Heart left ventricle (tissue), 16 donors: Measurements from ENCODE around the gene ADAM19. TPM values are rescaled to one million over a fixed set of nuclear protein-coding genes. Genes with fewer than 3 reads are reported as not detected.

Experiments
- ATAC-seq, 4 donors: fragments of 200-7000 bp; cut with Tn5 transposase; one replicate each; pipeline ENCODE4 v1.9.1; 2020 to 2022; ENCODE audit warnings: moderate library complexity in 4 of 4, mild to moderate bottlenecking in 3 of 4, moderate number of reproducible peaks in 1 of 4
- DNase-seq, 5 donors: peaks; one replicate each; pipeline ENCODE4 v3.0.0-alpha.2; 2020
- H3K27ac ChIP-seq, 12 donors: fragments of 200-600 bp; sonication (generic) in 4 of 12; one replicate each; pipeline versions ENCODE4 v1.5.0 to v1.8.0; 2016 to 2022; ENCODE audit warnings: mild to moderate bottlenecking in 2 of 12
- H3K27me3 ChIP-seq, 9 donors: fragments of 200-600 bp; sonication (generic) in 2 of 9; one replicate each; pipeline versions ENCODE4 v1.5.1 to v1.8.0; 2016 to 2022; ENCODE audit warnings: mild to moderate bottlenecking in 3 of 9
- H3K36me3 ChIP-seq, 9 donors: fragments of 200-600 bp; sonication (generic) in 2 of 9; one replicate each; pipeline versions ENCODE4 v1.5.0 to v1.8.0; 2018 to 2022; ENCODE audit warnings: mild to moderate bottlenecking in 2 of 9
- H3K4me1 ChIP-seq, 12 donors: fragments of 200-600 bp; sonication (generic) in 4 of 12; one replicate each; pipeline versions ENCODE4 v1.5.0 to v1.8.0; 2016 to 2022; ENCODE audit warnings: mild to moderate bottlenecking in 3 of 12
- H3K4me3 ChIP-seq, 12 donors: fragments of 200-600 bp; sonication (generic) in 4 of 12; one replicate each; pipeline versions ENCODE4 v1.5.0 to v1.8.0; 2017 to 2022; ENCODE audit warnings: mild to moderate bottlenecking in 9 of 12, moderate library complexity in 4 of 12
- H3K9me3 ChIP-seq, 12 donors: fragments of 200-600 bp; sonication (generic) in 4 of 12; one replicate each; pipeline versions ENCODE4 v1.5.0 to v1.8.0; 2016 to 2022; ENCODE audit warnings: mild to moderate bottlenecking in 1 of 12
- CTCF ChIP-seq, 12 donors: fragments of 200-600 bp; sonication (generic) in 4 of 12; IDR thresholded peaks; one replicate each; pipeline versions ENCODE4 v1.5.0 to v1.8.0; 2018 to 2022; ENCODE audit warnings: antibody characterized with exemption in 12 of 12, mild to moderate bottlenecking in 5 of 12
- POLR2A ChIP-seq, 2 donors: fragments of 450-650 bp; IDR thresholded peaks; one replicate each; pipeline ENCODE4 v1.6.1; 2017; ENCODE audit warnings: antibody characterized with exemption in 2 of 2, mild to moderate bottlenecking in 2 of 2, moderate library complexity in 2 of 2
- WGBS, 4 donors: extraction: QIAGEN DNeasy Blood & Tissue Kit in 2 of 4; methylation state at CpG; one replicate each; pipeline versions ENCODE4 v1.1.5 to v1.1.7; 2013 to 2018; 5-methylcytosine and 5-hydroxymethylcytosine counted together
- intact Hi-C, 10 donors: fragments of 100-400 bp; cut with DNase I; formaldehyde crosslinking; loops; one replicate each; pipeline versions ENCODE4 v1.11.1 to v1.14.2; 2022
- polyA plus RNA-seq, 2 donors: library from polyadenylated mRNA; stranded (reverse); fragments of 200-250 nt; gene quantifications; one replicate each; pipeline ENCODE4 v1.2.3, GENCODE V29; 2013
- total RNA-seq, 9 donors: library from RNA; depleted of rRNA in 2 of 9; stranded (reverse); fragments of >200 nt in 2 of 9; fragmentation: NEBNext Ultra II Directional in 3 of 9; extraction: Animal tissue kit (Norgen Biotek cat#: 25700) in 3 of 9; gene quantifications; one replicate each; pipeline versions ENCODE4 v1.1.0 to v1.2.4, GENCODE V29; 2016 to 2023
- donor health status: ischemic (EF 13 %, LVEDD 7.1; RV severe dilation, severe dysfunction).
- donor health status: healthy with polysubstance abuse.
- donor health status: DM: no; HTN: yes; CAD: no.
- donor health status: DM: no; HTN: no; CAD: no.
- donor health status: ischemic (EF 25% LVEDD 6.9; RV normal size, moderate dysfunction).
- donor health status: ischemic (EF 25% LVEDD 5.7; RV mildly dilated, moderate dysfunction).
- donor health status: healthy.
- donor health status: DM: yes; HTN: yes; CAD: no.
- donor health status: ischemic (EF 35%, LVEDD 5.7; RV mildly dilated, moderate dysfunction).
- donor health status: nonischemic (EF 11% LVEDD 7.7; RV severe dilation, severe dysfunction).
- donor health status: DM: yes; HTN: yes; CAD: no.
- donor health status: PGD.
- donor health status: ischemic (EF 29% LVEDD 5.4; RV normal size, mild dysfunction).
- donor health status: nonischemic (EF 23%, LVEDD 6.1; RV moderate dilation, normal function).

The ADAM19 gene
- total and polyA plus RNA-seq, 11 donors: 6.5 to 47.6 (median 19.0) TPM

GRCh38 chr5:157547941-157548512 is 27.5 kb downstream of the ADAM19 start:
- WGBS, 4 donors: 47 to 60% (median 53%) methylated on average over 3 of the region's 3 CpGs
- DNase-seq: no peak
- Histone ChIP-seq H3K9me3 (no peaks in the 10 kb centered on the region), H3K27ac (peak overlapping the region in 11 of 12 donors; percentile 2 to 83 (median 71)), H3K4me1 (peaks cover 0 to 80% (median 64%) of the 10 kb centered on the region in 12 donors), H3K27me3 (no peaks in the 10 kb centered on the region), H3K36me3 (no peaks in the 10 kb centered on the region), H3K4me3 (no peak overlapping the region)
- ATAC-seq: peak in 1 of 4 donors; percentile 5
- TF ChIP-seq POLR2A (IDR thresholded peaks at IDR 0.05) (no peak), CTCF (IDR thresholded peaks at IDR 0.05) (no peak)
- intact Hi-C loops: no loop called here

DNA sequence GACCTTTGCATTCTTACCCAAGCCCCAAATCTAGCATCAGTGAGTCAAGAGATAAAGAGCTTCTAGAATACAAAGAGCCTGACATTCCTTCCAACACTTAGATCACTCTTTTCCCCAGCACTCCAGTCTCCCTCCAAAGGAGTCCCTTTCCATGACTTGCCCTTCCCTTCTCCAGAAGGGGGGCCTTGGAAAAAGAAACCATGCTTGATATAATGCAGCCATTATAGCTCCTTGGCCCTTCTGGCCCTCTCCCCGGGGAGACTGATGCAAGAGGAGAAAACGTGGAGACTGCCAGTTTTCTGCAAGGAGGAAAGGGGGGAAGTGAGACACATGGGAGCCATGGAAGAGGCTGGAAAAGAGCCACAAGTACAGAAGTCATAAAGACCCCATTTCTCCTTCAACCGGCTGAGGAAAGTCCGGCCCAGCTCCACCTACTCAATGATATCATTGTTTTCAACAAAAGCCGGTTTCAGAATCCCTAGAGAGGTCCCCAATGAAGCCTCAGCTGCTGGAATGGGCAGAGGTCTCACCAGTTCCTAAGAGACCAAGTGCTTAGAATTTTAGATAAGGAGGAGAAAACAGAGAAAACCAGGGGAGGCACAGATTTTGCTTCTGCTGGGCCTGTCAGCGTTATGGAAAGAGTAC is 29.0 kb downstream of the ADAM19 start:
- ATAC-seq (peak; percentile 28 to 77 (median 66)), DNase-seq (peak in 3 of 5 donors; percentile 54 to 74 (median 73))
- TF ChIP-seq POLR2A (IDR thresholded peaks at IDR 0.05): no peak
- no peak for TF ChIP-seq CTCF (IDR thresholded peaks at IDR 0.05)
- 37 to 62% (median 44%) methylated on average over 6 of the region's 6 CpGs for WGBS, 4 donors
- H3K36me3 ChIP-seq: no peaks in the 10 kb centered on the region
- H3K27me3 ChIP-seq: no peaks in the 10 kb centered on the region
- peaks cover 0 to 94% (median 72%) of the 10 kb centered on the region in 12 donors for H3K4me1 ChIP-seq
- no peaks in the 10 kb centered on the region for H3K9me3 ChIP-seq
- H3K4me3 ChIP-seq: no peak overlapping the region
- intact Hi-C loops: no loop called here
- peak overlapping the region in 9 of 12 donors; percentile 38 to 83 (median 71) for H3K27ac ChIP-seq

GRCh38 chr5:157545610-157546310 is 29.8 kb downstream of the ADAM19 start:
- WGBS, 4 donors: 90 to 98% (median 94%) methylated on average over 4 of the region's 4 CpGs
- DNase-seq (no peak), ATAC-seq (no peak)
- TF ChIP-seq POLR2A (IDR thresholded peaks at IDR 0.05) (no peak), CTCF (IDR thresholded peaks at IDR 0.05) (no peak)
- peak overlapping the region in 9 of 12 donors; percentile 8 to 83 (median 71) for H3K27ac ChIP-seq
- H3K36me3 ChIP-seq: no peaks in the 10 kb centered on the region
- intact Hi-C loops: no loop called here
- peaks cover 0 to 99% (median 80%) of the 10 kb centered on the region in 12 donors for H3K4me1 ChIP-seq
- no peak overlapping the region for H3K4me3 ChIP-seq
- H3K27me3 ChIP-seq: no peaks in the 10 kb centered on the region
- no peaks in the 10 kb centered on the region for H3K9me3 ChIP-seq

- no peaks in the 10 kb centered on the region for H3K9me3 ChIP-seq
- DNase-seq (no peak), ATAC-seq (no peak)
- H3K27ac ChIP-seq: peak overlapping the region in 8 of 12 donors; percentile 9 to 81 (median 36)
- H3K4me3 ChIP-seq: no peak overlapping the region
- TF ChIP-seq POLR2A (IDR thresholded peaks at IDR 0.05) (no peak), CTCF (IDR thresholded peaks at IDR 0.05) (no peak)
- peaks cover 0 to 98% (median 86%) of the 10 kb centered on the region in 12 donors for H3K4me1 ChIP-seq
- H3K27me3 ChIP-seq: no peaks in the 10 kb centered on the region
- intact Hi-C loops: no loop called here
- no peaks in the 10 kb centered on the region for H3K36me3 ChIP-seq
- WGBS, 4 donors: 87 to 93% (median 90%) methylated on average over 7 of the region's 7 CpGs
These were observed 31.0 kb downstream of the ADAM19 start for GRCh38 chr5:157544623-157544989.
